ENCODE results near the gene CPNE7. TPM values are rescaled to one million over a fixed set of nuclear protein-coding genes. Genes with fewer than 3 reads are reported as not detected.
"Not testable (repeated sequence)": the region's sequence is repeated elsewhere in the genome, so short reads cannot be mapped to it uniquely, and the experiment has no call there.

Gene CPNE7
- total RNA-seq, 1 donor from 2014 or later: 11.5 TPM

- peaks cover 25% of the 10 kb centered on the region for H3K27me3 ChIP-seq (ENCODE audit: control insufficient read depth, insufficient read depth, low read length)
- peak; percentile 78 for TF ChIP-seq CTCF (IDR thresholded peaks at IDR 0.05; ENCODE audit: insufficient read depth, low read length, poor library complexity, severe bottlenecking)
- no peak overlapping the region for H3K4me3 ChIP-seq (ENCODE audit: low read depth, low read length)
- H3K36me3 ChIP-seq (ENCODE audit: control insufficient read depth, insufficient read depth, low read length): peaks cover 8% of the 10 kb centered on the region
- DNase-seq (ENCODE audit: low read depth): no peak
Measured at GRCh38 chr16:89565506-89566372, 9.8 kb upstream of the CPNE7 start.

- Histone ChIP-seq H3K36me3 (ENCODE audit: control insufficient read depth, insufficient read depth, low read length) (peaks cover 6% of the 10 kb centered on the region), H3K4me3 (ENCODE audit: low read depth, low read length) (no peak overlapping the region), H3K27me3 (ENCODE audit: control insufficient read depth, insufficient read depth, low read length) (peaks cover 34% of the 10 kb centered on the region)
- no peak for TF ChIP-seq CTCF (IDR thresholded peaks at IDR 0.05; ENCODE audit: insufficient read depth, low read length, poor library complexity, severe bottlenecking)
- no peak for DNase-seq (ENCODE audit: low read depth)
Measured at GRCh38 chr16:89567656-89568594, 7.6 kb upstream of the CPNE7 start.

DNA sequence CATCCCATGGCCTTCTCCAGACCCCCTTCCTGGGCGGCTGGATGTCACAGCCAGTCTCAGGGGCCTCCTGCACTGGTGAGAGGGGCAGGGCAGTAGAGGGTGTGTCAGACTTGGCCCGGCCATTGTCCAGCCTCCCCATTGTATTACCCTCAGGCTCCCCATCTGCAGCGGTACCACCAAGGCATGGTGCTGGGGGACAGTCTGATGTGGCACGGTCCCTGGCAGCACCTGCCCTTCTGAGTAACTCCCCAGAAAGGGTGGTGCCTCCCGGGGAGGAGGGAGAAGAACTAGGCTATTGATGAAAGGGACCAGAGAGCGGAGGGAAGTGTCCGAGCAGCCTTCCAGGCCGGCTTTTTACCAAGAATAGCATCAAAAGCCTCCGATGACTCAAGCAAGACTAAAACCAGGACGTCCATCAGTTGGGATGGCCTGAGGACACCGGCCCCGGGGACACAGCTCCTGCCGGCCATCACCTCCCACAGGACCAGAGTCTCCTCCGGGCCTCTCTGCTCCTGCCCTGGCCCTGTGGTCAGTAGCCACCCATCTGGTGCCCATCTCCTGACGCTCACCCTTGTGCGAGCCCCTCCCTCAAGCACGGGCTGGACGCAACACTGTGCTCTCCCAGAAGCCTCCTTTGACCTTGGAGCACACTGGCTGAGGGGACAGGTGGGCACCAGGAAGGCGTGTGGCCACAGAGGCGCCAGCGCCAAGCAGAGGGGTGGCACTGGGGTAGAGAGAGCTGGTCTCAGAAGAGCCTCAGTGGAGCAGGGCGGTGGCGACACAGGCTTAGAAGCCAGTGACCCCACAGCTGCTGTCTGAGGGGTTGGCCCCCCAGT, 5.8 kb upstream of the CPNE7 start:
- no peaks in the 10 kb centered on the region for H3K36me3 ChIP-seq (ENCODE audit: control insufficient read depth, insufficient read depth, low read length)
- H3K27me3 ChIP-seq (ENCODE audit: control insufficient read depth, insufficient read depth, low read length): peaks cover 39% of the 10 kb centered on the region
- no peak overlapping the region for H3K4me3 ChIP-seq (ENCODE audit: low read depth, low read length)
- TF ChIP-seq CTCF (IDR thresholded peaks at IDR 0.05; ENCODE audit: insufficient read depth, low read length, poor library complexity, severe bottlenecking): no peak
- no peak for DNase-seq (ENCODE audit: low read depth)

- peaks cover 47% of the 10 kb centered on the region for H3K27me3 ChIP-seq (ENCODE audit: control insufficient read depth, insufficient read depth, low read length)
- no peak for DNase-seq (ENCODE audit: low read depth)
- no peak overlapping the region for H3K4me3 ChIP-seq (ENCODE audit: low read depth, low read length)
- no peak for TF ChIP-seq CTCF (IDR thresholded peaks at IDR 0.05; ENCODE audit: insufficient read depth, low read length, poor library complexity, severe bottlenecking)
- no peaks in the 10 kb centered on the region for H3K36me3 ChIP-seq (ENCODE audit: control insufficient read depth, insufficient read depth, low read length)
Measured at GRCh38 chr16:89570342-89570923, 5.1 kb upstream of the CPNE7 start.

DNA sequence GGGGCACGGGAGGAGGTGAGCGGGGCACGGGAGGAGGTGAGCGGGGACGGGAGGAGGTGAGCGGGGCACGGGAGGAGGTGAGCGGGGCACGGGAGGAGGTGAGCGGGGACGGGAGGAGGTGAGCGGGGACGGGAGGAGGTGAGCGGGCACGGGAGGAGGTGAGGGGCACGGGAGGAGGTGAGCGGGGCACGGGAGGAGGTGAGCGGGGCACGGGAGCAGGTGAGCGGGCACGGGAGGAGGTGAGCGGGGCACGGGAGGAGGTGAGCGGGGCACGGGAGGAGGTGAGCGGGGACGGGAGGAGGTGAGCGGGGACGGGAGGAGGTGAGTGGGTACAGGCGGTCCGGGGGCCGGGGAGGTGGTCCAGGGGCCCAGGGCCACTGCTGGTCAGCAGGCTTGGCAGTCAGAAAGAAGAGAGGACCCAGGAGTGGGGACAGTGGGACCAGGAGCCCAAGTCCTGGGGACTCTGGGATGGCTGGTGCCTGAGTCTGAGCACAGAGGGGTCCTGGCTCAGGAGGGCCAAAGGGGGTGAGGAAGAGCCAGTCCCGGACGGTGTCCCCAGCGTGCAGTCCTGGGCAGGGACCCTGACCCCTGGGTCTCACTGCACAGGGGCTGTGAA, 4.5 kb upstream of the CPNE7 start:
- not testable (repeated sequence) for H3K36me3 ChIP-seq (ENCODE audit: control insufficient read depth, insufficient read depth, low read length); H3K4me3 ChIP-seq (ENCODE audit: low read depth, low read length); DNase-seq (ENCODE audit: low read depth)
- peaks cover 51% of the 10 kb centered on the region for H3K27me3 ChIP-seq (ENCODE audit: control insufficient read depth, insufficient read depth, low read length)
